Panc1 (cell line): ENCODE data around the gene ERG. TPM values are rescaled to one million over a fixed set of nuclear protein-coding genes. Genes with fewer than 3 reads are reported as not detected.

Source experiments
- ATAC-seq: fragments of 200-7000 bp; cut with Tn5 transposase; 2 replicates; pipeline ENCODE4 v1.9.1; 2020; ENCODE audit warnings: mild to moderate bottlenecking, moderate library complexity
- BruUV-seq: library from RNA; stranded (reverse); fragments of 400-500 nt; replicated peaks from 2 replicates; lab custom pipeline; 2021; lab: Mats Ljungman, UMichigan
- CTCF ChIA-PET: fragments of 300-600 bp; sonication (Branson Sonifier 250); formaldehyde crosslinking; loops from one replicate; lab custom pipeline; 2022; ENCODE audit warnings: antibody characterized with exemption; lab: Charles Lee
- POLR2A ChIA-PET: fragments of 300-600 bp; sonication (Branson Sonifier 250); formaldehyde crosslinking; loops from one replicate; lab custom pipeline; 2022; ENCODE audit warnings: antibody characterized with exemption; lab: Charles Lee
- DNase-seq: peaks from one replicate; pipeline ENCODE4 v3.0.0-alpha.2; 2010; ENCODE audit warnings: low read depth, low spot score
- H3K27ac ChIP-seq: 2 replicates; pipeline ENCODE4 v1.5.1; 2011; ENCODE audit warnings: mild to moderate bottlenecking, low read length, inconsistent platforms
- H3K27me3 ChIP-seq: fragments of 200-500 bp; sonication (Bioruptor generic); 2 replicates; pipeline ENCODE4 v1.6.0; 2014; ENCODE audit warnings: low read length, inconsistent platforms; ENCODE audit not compliant: control insufficient read depth, insufficient read depth
- H3K36me3 ChIP-seq: fragments of 200-500 bp; sonication (Bioruptor generic); 2 replicates; pipeline ENCODE4 v1.5.1; 2014; ENCODE audit warnings: inconsistent platforms, mild to moderate bottlenecking, low read length, moderate library complexity; ENCODE audit not compliant: control insufficient read depth, insufficient read depth
- H3K4me1 ChIP-seq: 2 replicates; pipeline ENCODE4 v1.5.1; 2011; ENCODE audit warnings: inconsistent platforms, mild to moderate bottlenecking, low read length, moderate library complexity; ENCODE audit not compliant: control insufficient read depth, insufficient read depth
- H3K4me3 ChIP-seq, 2 experiments: 2 replicates each; pipeline ENCODE4 v1.5.1; 2011 to 2012; ENCODE audit warnings: low read depth in 2 of 2, low read length in 2 of 2, mild to moderate bottlenecking in 2 of 2, inconsistent platforms in 1 of 2, moderate library complexity in 1 of 2
- H3K9me3 ChIP-seq: fragments of 200-500 bp; sonication (Bioruptor generic); 2 replicates; pipeline ENCODE4 v1.5.1; 2014; ENCODE audit warnings: low read depth, mild to moderate bottlenecking, inconsistent platforms, low read length, moderate library complexity; ENCODE audit not compliant: control insufficient read depth, insufficient read depth
- POLR2AphosphoS5 ChIP-seq: IDR thresholded peaks from 2 replicates; pipeline ENCODE4 v1.6.1; 2012; ENCODE audit warnings: mild to moderate bottlenecking, low read depth, low read length, moderate library complexity
- REST ChIP-seq, 2 experiments: IDR thresholded peaks; 2 replicates each; pipeline ENCODE4 v1.6.1; 2011 to 2012; ENCODE audit warnings: low read depth in 2 of 2, control low read depth in 1 of 2, low read length in 1 of 2, mild to moderate bottlenecking in 1 of 2, moderate library complexity in 1 of 2; ENCODE audit not compliant: insufficient read depth in 1 of 2
- SIN3A ChIP-seq: IDR thresholded peaks from 2 replicates; pipeline ENCODE4 v1.6.1; 2012; ENCODE audit warnings: low read depth, mild to moderate bottlenecking, low read length, moderate library complexity, borderline replicate concordance; ENCODE audit not compliant: insufficient read depth
- TCF7L2 ChIP-seq: IDR thresholded peaks from 2 replicates; pipeline ENCODE4 v1.6.1; 2011; ENCODE audit warnings: mild to moderate bottlenecking, low read depth, low read length, inconsistent platforms
- in situ Hi-C: cut with HindIII; loops from 2 replicates; pipeline ENCODE4 v1.10.0; 2016; ENCODE audit warnings: low sequenced_read_pairs, low pct_unique_long_range_greater_than_20kb
- intact Hi-C: fragments of 100-400 bp; cut with micrococcal nuclease; formaldehyde crosslinking; loops from one replicate; pipeline ENCODE4 v1.10.0; 2022; ENCODE audit not compliant: unreplicated experiment
- total RNA-seq: library from RNA; stranded (reverse); gene quantifications from one replicate; pipeline ENCODE4 v1.2.1, GENCODE V29; 2021; ENCODE audit not compliant: unreplicated experiment
- TF ChIP-seq, protein P1 (sequence below): fragments of 450-650 bp; IDR thresholded peaks from 2 replicates; pipeline ENCODE4 v1.5.1; 2017; ENCODE audit warnings: mild to moderate bottlenecking

Gene ERG
- total RNA-seq, 1 experiment from 2014 or later = 0.49 TPM

DNA sequence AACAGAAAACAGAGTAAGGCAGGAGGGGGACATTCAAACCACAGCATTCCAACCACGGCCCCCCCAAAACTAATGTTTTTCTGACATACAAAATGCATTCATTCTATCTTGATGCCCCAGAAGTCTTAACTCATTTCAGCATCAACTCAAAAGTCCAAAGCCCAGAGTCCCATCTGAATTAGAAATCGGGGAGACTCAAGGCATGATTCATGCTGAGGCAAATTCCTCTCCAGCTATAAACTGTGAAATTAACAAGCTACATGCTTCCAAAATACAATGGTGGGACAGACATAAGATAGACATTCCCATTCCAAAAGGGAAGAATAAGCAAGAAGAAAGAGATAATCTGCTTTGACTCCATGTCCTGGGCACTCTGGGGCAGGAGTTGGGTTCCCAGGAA is 167.6 kb downstream of the ERG start:
- DNase-seq (no peak), ATAC-seq (no peak)
- no peaks in the 10 kb centered on the region for H3K9me3 ChIP-seq
- H3K4me3 ChIP-seq = no peak overlapping the region
- in situ Hi-C loops = no loop called here
- BruUV-seq = no TSS peak
- CTCF ChIA-PET = interaction anchor here (0.9 kb wide), 1 partner anchor 204 kb away, joined by 7 read pairs; no protein-coding TSS in a partner anchor
- no peaks in the 10 kb centered on the region for H3K36me3 ChIP-seq
- POLR2A ChIA-PET = no interaction called here
- no peaks in the 10 kb centered on the region for H3K4me1 ChIP-seq
- no peak overlapping the region for H3K27ac ChIP-seq
- no peaks in the 10 kb centered on the region for H3K27me3 ChIP-seq
- intact Hi-C loops = no loop called here
- no peak for TF ChIP-seq POLR2AphosphoS5
- TF ChIP-seq REST (IDR thresholded peaks at IDR 0.05; ENCODE audit: insufficient read depth in 1 of 2, low read depth in 2 of 2, low read length in 1 of 2) = no peak
- TF ChIP-seq, protein P1, sequence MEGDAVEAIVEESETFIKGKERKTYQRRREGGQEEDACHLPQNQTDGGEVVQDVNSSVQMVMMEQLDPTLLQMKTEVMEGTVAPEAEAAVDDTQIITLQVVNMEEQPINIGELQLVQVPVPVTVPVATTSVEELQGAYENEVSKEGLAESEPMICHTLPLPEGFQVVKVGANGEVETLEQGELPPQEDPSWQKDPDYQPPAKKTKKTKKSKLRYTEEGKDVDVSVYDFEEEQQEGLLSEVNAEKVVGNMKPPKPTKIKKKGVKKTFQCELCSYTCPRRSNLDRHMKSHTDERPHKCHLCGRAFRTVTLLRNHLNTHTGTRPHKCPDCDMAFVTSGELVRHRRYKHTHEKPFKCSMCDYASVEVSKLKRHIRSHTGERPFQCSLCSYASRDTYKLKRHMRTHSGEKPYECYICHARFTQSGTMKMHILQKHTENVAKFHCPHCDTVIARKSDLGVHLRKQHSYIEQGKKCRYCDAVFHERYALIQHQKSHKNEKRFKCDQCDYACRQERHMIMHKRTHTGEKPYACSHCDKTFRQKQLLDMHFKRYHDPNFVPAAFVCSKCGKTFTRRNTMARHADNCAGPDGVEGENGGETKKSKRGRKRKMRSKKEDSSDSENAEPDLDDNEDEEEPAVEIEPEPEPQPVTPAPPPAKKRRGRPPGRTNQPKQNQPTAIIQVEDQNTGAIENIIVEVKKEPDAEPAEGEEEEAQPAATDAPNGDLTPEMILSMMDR = no peak
- no peak for TF ChIP-seq SIN3A
- no peak for TF ChIP-seq TCF7L2

Other genes with a start within 250 kb of the ERG start
- 0.13 TPM for gene KCNJ15, start 241.5 kb downstream of the ERG start, total RNA-seq